Sigmoid colon (tissue), 4 donors: Measurements from ENCODE around the gene INTS15.

Source experiments
- EP300 ChIP-seq, 4 donors: sonication (generic); formaldehyde crosslinking; IDR thresholded peaks; one replicate each; pipeline ENCODE4 v1.6.1; 2017; ENCODE audit warnings: antibody characterized with exemption in 4 of 4
- POLR2A ChIP-seq, 2 donors: fragments of 450-650 bp; IDR thresholded peaks; one replicate each; pipeline ENCODE4 v1.6.1; 2016; ENCODE audit warnings: antibody characterized with exemption in 2 of 2, mild to moderate bottlenecking in 2 of 2, moderate library complexity in 2 of 2
- POLR2AphosphoS5 ChIP-seq, 4 donors: sonication (generic); formaldehyde crosslinking; IDR thresholded peaks; one replicate each; pipeline ENCODE4 v1.6.1; 2017; ENCODE audit warnings: antibody characterized with exemption in 4 of 4
- TF ChIP-seq, protein P1 (sequence below), 4 experiments: fragments of 450-650 bp in 3 of 4; fragments of 200-600 bp in 1 of 4; IDR thresholded peaks; one replicate each; pipeline ENCODE4 v1.5.1; 2016 to 2019; ENCODE audit warnings: antibody characterized with exemption in 4 of 4, mild to moderate bottlenecking in 3 of 4, moderate library complexity in 2 of 4

DNA sequence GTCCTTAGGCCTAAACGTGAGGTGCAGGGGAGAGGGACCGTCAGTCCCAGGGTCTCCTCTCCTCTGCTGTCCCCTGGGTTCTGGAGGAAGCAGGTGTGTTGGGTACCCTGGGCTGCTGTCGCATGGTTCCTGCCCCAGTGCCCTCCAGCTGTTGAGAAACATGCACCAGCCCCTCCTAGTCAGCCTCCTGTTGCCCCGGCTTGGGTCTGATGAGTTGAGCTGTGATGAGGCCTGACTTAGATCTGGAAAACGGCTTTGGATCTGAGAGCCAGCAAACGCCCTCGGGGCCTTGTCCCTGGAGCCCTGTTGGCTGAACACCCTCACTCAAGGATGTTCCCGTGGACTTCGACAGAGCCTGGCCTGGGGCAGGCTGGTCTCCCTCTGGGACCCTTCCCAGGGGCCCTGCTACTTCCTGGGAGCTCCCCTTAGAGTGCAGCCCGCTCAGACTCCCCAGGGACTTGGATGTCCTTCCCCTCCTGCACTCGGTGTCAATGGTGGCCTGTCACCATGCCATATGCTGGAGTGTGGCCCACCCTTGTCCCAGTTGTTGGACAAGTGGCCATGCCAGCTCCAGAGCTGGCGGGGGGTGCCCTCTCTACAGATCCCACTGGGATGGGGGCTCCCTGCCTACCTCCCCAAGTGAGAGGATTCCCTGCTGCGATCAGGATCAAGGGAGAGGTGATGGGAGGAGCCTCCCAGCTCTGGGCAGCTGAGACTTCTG is 59.6 kb downstream of the INTS15 start:
- TF ChIP-seq POLR2AphosphoS5 (IDR thresholded peaks at IDR 0.05) (no peak), EP300 (IDR thresholded peaks at IDR 0.05) (no peak), POLR2A (IDR thresholded peaks at IDR 0.05) (no peak)
- TF ChIP-seq, protein P1, sequence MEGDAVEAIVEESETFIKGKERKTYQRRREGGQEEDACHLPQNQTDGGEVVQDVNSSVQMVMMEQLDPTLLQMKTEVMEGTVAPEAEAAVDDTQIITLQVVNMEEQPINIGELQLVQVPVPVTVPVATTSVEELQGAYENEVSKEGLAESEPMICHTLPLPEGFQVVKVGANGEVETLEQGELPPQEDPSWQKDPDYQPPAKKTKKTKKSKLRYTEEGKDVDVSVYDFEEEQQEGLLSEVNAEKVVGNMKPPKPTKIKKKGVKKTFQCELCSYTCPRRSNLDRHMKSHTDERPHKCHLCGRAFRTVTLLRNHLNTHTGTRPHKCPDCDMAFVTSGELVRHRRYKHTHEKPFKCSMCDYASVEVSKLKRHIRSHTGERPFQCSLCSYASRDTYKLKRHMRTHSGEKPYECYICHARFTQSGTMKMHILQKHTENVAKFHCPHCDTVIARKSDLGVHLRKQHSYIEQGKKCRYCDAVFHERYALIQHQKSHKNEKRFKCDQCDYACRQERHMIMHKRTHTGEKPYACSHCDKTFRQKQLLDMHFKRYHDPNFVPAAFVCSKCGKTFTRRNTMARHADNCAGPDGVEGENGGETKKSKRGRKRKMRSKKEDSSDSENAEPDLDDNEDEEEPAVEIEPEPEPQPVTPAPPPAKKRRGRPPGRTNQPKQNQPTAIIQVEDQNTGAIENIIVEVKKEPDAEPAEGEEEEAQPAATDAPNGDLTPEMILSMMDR (IDR thresholded peaks at IDR 0.05), result no peak
